ENCODE results near the gene SZT2.
A peak's percentile ranks its signal among the peaks of the same experiment; 100 is the strongest.
"Not testable (repeated sequence)": the region's sequence is repeated elsewhere in the genome, so short reads cannot be mapped to it uniquely, and the experiment has no call there.

The SZT2 gene

GRCh38 chr1:43444151-43444828 lies 54.6 kb downstream of the SZT2 start:
- no peak for DNase-seq

GRCh38 chr1:43444836-43445235 lies 55.1 kb downstream of the SZT2 start:
- DNase-seq: no peak

DNA sequence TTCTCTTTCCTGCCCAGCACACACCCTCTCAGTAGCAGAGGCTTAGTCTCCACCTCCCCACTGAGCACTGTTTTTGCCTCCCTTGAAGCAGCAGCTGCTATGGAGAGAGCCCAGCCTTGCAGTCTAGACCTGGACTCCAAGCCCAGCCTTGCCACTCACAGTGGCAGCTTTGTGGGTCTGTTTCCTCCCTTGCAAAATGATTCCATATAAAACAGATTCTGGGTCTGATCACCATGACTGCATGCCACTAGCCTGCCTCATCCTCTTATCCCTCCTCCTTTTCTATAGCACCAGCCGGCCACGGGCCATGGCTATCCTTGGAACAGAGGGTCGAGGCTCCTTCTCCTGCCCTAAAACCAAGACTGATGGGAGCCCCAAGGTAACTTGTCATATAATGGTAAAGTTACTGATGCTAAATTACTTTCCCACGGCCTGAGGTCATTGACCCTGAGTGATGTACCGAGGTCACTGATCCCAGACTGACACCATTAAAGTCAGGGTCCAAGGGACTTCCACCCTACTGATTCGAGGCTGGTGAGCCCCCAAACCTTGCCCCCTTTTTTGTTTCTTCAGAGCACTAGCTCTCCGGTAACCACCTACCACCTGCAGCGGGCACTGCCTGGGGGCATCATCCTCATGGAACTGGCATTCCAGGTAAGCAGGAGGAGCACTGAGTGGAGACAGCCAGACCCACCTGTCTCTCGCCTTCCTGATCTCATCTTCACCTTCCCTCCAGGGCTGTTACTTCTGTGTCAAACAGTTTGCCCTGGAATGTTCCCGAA lies 56.1 kb downstream of the SZT2 start:
- no peak for DNase-seq

DNA sequence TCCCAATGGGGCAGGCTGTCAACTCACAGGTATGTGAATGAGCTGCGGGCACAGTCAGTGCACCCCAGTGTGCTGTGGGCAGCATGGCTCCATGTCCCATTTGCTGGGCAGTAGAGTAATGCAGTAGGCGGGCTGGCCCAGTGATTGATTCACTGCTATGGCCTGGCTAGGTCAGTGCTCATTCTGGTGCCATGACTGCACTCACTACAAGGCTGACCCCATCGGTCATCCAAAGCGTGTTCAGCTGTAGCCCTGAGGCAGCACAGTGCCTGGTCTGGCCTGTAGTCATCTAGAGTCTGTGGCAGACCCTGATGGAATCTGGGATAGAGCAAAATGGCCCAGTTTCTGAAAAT lies 56.7 kb downstream of the SZT2 start:
- no peak for DNase-seq

- no peak for DNase-seq
Observed at GRCh38 chr1:43446881-43447835, 57.5 kb downstream of the SZT2 start.

GRCh38 chr1:43447891-43448708 lies 58.4 kb downstream of the SZT2 start:
- no peak for DNase-seq

GRCh38 chr1:43448955-43449707 lies 59.4 kb downstream of the SZT2 start:
- DNase-seq: no peak

- no peak for DNase-seq
Observed at GRCh38 chr1:43449708-43450069, 60.0 kb downstream of the SZT2 start.

GRCh38 chr1:43450251-43450941 lies 60.7 kb downstream of the SZT2 start:
- DNase-seq: no peak

DNA sequence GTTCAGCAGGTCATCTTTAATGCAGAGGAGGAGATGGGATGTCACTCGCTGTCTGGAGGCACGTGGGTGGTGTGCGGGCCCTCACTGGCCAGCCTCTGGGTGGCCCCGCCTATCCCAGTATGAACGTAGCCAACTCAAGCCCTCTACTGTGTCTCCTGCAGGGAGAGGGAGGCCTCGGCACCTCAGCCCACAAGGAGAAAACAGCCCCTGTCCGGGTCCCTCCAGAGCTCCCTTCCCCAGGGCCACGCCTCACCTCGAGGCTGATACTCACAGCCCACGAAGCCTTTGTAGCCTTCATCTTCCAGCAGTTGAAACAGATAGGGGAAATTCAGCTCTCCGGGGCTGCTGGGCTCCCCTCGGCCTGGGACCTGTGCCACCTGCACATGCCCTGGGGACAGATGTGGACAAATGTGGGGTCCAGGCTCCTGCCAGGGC lies 61.5 kb downstream of the SZT2 start:
- no peak for DNase-seq

DNA sequence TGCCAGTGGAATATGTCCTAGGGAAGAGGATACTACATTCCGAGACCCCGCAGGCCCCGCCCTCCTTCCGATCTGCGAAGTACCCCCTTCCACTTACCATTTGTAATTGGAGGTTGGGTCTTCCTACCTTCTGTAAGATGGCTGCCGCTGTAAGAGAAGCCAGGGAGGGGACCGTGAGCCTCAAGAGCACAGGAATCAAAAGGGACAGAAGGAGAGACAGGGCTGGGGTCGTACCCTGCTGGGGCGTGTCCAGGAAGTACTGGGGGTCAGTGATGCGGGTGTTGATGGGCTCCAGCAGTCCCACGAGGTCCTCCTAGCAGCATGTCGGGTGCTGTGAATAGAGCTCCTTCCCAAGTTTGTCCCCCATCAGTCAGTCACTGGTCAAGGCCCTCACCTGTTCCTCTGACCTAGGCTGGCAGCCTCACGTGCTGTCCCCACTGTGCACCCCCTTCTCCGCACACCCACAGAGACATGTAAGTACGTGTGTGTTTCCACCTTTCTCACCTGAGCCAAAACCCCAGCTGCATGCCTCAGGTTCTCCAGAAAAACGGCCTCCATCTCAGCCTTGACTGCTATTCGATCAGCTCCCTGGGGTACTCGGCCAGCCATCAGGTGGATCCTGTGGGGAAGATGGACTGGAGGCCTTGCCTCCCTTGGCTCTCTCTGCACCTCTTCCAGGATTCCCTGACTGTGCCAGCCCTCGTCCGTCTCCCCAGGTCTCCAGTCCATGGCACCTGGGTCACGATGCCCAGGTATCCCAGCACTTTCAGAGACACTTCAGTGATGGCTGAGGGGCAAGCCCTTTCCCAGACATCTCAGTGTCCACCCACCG lies 62.2 kb downstream of the SZT2 start:
- DNase-seq: no peak

- DNase-seq: peak; percentile 54
Observed at GRCh38 chr1:43452789-43453441, 63.2 kb downstream of the SZT2 start.

- peak; percentile 93 for DNase-seq
Observed at GRCh38 chr1:43453442-43454269, 64.0 kb downstream of the SZT2 start, which contains the start of gene HYI. Gene HYI, minus strand, starts transcription at chr1:43453931. Its CDS starts 138 bp downstream, at chr1:43453793.

DNA sequence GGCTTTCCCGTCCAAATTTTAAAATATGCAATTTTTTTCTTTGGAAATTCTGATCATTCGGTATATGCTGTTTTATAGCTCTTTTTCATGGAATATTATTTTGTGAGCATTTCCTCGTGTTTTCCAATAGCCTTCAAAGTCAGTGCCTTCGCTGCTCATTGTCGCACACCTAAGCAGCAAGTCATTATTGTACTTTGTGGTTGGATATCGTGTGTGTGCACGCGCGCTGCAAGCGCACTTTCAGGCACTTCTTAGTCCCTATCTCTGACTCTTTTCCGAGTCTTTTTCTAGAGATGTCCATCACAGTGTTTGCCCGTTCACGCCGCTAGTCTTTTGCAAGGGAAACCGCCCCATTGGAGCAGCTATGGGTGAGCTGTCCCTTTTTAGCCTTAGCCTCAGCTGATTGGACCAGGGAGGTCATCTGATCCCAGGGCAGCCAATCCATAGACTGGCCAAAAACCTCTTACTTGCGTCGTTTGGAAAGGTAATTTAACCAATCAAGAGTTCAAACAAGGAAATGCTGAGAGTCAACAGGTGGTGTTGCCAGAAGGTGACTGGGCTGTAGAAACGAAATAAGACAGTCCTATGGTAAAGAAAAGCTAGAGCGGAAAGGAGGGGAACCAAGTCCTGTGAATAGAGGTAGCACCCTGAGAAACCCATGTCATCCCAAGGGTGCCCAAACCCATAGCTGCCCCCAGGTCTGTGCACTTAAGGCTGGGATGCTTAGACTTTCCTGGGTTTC lies 64.7 kb downstream of the SZT2 start:
- DNase-seq: peak; percentile 89

DNA sequence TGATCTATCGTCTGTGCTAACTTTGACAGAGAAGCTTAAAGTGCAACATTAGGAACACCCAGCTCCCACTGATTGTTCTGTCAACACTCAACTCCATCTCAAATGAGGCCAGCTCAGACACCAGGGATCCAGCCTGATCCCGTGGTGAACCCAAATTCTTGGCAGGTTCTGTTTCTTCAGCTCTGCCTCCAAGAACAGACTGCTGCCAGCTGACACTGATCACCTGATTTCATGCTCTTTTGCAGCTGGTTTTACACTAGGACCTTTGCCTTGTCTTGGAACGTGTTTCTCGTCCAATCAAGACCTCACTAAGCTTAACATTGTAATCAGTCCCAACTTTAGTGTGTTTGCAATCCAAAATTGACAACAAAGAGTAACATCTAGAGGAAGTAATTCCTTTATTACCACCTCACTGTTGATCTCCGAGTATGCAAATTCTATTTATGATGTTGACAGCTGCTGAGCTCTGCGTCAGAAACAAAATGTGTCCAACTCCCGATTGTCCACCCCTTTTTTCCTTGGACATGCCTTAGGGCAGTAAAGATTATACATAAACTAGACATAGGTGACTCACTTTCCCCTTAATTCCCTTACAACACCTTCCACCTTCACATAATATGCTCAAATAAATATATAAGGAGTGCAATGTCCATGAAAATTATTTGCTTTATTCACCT lies 65.7 kb downstream of the SZT2 start:
- no peak for DNase-seq

- not testable (repeated sequence) for DNase-seq
Observed at GRCh38 chr1:43458379-43458778, 68.7 kb downstream of the SZT2 start.
